Measurements from ENCODE around the gene CFAP251.

Gene CFAP251

GRCh38 chr12:121946313-121947025, 28.1 kb downstream of the CFAP251 start:
- DNase-seq = no peak

GRCh38 chr12:121947981-121948380, 29.6 kb downstream of the CFAP251 start:
- no peak for DNase-seq

GRCh38 chr12:121949648-121950397, 31.4 kb downstream of the CFAP251 start:
- DNase-seq = no peak

- no peak for DNase-seq
Observed at GRCh38 chr12:121953117-121953692, 34.8 kb downstream of the CFAP251 start.

- DNase-seq = no peak
Observed at GRCh38 chr12:121953695-121954094, 35.3 kb downstream of the CFAP251 start.

GRCh38 chr12:121955258-121956237, 37.2 kb downstream of the CFAP251 start:
- DNase-seq = no peak

- DNase-seq = no peak
Observed at GRCh38 chr12:121957861-121958515, 39.6 kb downstream of the CFAP251 start.

GRCh38 chr12:121958541-121959240, 40.3 kb downstream of the CFAP251 start:
- DNase-seq = no peak

- no peak for DNase-seq
Observed at GRCh38 chr12:121960541-121960940, 42.1 kb downstream of the CFAP251 start.

GRCh38 chr12:121961195-121961879, 42.9 kb downstream of the CFAP251 start:
- DNase-seq = no peak

- no peak for DNase-seq
Observed at GRCh38 chr12:121963341-121964018, 45.1 kb downstream of the CFAP251 start.

- no peak for DNase-seq
Observed at GRCh38 chr12:121964813-121965643, 46.6 kb downstream of the CFAP251 start.

- DNase-seq = no peak
Observed at GRCh38 chr12:121966959-121967358, 48.6 kb downstream of the CFAP251 start.

GRCh38 chr12:121968876-121969275, 50.5 kb downstream of the CFAP251 start:
- no peak for DNase-seq

- no peak for DNase-seq
Observed at GRCh38 chr12:121969726-121970125, 51.3 kb downstream of the CFAP251 start.

- no peak for DNase-seq
Observed at GRCh38 chr12:121970581-121971300, 52.3 kb downstream of the CFAP251 start.

- no peak for DNase-seq
Observed at GRCh38 chr12:121974026-121974985, 55.9 kb downstream of the CFAP251 start.

All from effector CD4-positive, alpha-beta T cell (primary cell).